Stimulated activated CD4-positive, alpha-beta T cell treated with anti-CD3 and anti-CD28 coated beads, Interleukin-15, amount 100 ng/mL, for 1 hour (primary cell): ENCODE measurements around the gene MYOD1.

Experiments used
- DNase-seq, 2 donors: peaks; one replicate each; pipeline ENCODE4 v3.0.0-alpha.2; 2020; ENCODE audit warnings: low read depth in 1 of 2, low spot score in 1 of 2

Gene MYOD1

DNA sequence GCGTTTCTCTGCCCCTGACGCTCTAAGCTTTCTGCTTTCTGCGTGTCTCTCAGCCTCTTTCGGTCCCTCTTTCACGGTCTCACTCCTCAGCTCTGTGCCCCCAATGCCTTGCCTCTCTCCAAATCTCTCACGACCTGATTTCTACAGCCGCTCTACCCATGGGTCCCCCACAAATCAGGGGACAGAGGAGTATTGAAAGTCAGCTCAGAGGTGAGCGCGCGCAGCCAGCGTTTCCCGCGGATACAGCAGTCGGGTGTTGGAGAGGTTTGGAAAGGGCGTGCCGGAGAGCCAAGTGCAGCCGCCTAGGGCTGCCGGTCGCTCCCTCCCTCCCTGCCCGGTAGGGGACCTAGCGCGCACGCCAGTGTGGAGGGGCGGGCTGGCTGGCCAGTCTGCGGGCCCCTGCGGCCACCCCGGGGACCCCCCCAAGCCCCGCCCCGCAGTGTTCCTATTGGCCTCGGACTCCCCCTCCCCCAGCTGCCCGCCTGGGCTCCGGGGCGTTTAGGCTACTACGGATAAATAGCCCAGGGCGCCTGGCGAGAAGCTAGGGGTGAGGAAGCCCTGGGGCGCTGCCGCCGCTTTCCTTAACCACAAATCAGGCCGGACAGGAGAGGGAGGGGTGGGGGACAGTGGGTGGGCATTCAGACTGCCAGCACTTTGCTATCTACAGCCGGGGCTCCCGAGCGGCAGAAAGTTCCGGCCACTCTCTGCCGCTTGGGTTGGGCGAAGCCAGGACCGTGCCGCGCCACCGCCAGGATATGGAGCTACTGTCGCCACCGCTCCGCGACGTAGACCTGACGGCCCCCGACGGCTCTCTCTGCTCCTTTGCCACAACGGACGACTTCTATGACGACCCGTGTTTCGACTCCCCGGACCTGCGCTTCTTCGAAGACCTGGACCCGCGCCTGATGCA lies at the start of gene MYOD1:
Gene MYOD1, plus strand, starts transcription at position 544 of the 910 bp plus-strand sequence. Its CDS starts 212 bp downstream, at position 756.
- DNase-seq, result no peak

- no peak for DNase-seq
Measured at GRCh38 chr11:17672469-17672868, 46.9 kb upstream of the MYOD1 start.

DNA sequence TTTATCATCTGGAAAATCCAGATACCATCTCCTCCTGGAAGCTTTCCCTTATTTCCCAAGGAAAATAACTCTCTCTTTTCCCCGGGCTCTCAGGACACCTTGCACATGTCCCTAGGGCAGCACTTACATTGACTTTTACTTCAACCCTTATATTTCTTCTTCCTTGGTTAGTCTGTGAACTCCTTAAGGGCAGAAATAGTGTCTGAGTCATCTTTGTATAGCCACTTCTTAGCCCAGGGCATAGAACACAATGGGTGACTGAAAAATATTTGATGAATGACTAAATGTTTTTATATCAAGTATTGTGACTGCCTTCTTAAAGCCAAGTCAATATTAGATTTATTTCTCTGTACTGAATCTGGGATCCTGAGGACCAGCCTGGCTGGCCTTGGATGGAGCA lies 45.4 kb upstream of the MYOD1 start:
- DNase-seq, result no peak

DNA sequence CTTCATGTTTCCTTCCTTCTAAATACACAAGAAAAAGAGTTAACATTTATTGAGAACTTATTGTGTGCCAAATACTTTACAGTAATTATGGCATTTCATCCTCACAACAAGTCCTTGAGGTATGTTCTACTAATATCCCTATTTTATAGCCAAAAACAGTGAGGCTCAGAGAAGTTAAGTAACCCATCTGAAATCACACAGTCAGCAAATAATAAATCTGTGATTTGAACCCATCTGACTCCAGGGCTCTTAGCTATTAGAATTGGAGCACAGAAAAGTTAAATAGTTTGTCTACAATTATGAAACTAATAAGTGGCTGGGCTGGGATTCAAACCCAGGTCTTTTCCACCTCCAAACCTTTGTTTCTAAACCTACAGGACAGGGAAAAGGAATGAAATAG lies 36.5 kb upstream of the MYOD1 start:
- no peak for DNase-seq

- DNase-seq, result no peak
Measured at GRCh38 chr11:17683377-17684161, 35.8 kb upstream of the MYOD1 start.

DNA sequence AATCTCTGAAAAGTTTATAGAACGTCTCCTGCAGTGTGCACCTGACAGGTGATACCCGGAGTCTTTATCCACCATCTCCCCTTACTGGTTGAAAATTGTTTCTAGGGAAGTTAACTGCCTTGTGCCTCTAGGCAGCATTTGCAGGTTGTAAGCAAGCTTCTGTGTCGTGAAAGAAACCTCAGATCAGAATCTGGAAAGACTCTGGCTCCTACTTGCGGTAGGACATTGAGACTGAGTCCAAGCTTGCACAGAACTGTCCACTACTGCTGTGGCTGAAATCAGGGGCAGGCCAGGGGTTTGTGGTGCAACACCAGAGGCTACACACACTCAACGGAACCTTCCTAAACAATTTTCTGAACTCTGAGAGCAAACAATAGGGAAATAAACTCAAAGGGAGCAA lies 34.8 kb upstream of the MYOD1 start:
- no peak for DNase-seq

DNA sequence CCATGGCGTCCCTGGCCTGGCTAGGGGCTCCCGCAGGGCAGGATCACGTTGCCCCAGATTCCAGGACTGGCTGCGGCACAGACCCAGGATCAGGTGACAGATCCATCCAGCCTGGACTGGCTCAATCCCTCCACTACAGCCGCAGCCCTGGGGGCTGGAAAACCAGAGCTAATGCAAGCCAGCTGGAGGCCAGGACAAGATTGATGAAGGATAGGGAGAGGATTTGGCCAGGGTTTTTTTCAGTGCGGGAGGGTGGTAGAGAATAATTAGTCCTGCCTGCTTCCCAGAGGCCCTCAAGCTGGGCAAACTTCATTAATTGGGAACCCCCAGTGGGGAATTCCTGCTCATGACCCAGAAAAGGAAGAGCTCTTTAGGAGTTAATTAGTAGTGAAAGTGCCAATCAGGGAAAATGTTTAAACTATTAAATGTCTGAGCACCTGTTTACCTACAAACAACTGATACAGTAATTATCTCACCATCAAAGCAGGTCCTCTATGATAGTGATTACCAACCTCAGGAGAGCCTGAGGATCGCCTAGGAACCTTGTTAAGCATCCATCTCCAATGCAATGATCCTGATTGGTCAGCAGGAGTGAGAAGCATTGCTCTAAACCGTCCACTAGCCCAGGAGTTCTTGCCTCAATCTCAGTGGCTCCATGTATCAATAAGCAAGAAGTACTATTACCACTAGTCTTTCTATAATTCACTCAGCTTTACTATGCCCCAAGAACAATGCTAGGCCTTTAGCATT lies 33.0 kb upstream of the MYOD1 start:
- no peak for DNase-seq

DNA sequence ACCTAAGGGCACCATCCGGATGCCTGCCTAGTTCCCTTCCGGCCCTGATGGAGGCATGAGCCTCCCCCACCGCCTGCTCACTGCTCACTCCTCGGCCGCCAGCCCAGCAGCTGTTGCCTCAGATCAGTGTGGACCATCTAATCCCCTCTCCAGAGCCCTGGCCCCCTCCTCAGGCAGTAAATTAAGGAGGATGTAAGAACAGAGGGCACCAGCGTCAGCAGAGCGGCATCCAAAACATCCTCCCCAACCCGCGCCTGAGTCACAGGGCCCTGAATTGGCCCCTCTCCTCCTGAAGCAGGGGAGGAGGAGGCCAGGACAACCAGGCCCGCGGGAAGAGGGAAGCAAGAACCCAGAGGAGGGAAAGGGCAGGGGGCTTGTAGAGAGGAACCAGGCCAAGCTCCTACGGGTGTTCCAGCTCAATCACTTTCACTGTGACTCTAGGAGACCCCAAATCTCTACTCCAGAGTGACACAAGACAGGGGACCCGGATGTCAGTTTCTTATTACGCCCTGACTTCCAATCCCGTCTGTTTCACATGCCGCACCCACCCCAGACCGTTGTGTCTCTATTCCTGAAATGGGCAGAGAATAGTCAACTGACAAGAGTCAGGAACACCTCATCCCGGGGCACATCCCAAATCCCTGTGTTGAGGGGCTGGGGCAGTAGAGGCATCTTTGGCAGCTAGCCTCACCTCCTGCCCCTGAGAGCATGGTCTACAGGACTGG lies 31.3 kb upstream of the MYOD1 start:
- no peak for DNase-seq

DNA sequence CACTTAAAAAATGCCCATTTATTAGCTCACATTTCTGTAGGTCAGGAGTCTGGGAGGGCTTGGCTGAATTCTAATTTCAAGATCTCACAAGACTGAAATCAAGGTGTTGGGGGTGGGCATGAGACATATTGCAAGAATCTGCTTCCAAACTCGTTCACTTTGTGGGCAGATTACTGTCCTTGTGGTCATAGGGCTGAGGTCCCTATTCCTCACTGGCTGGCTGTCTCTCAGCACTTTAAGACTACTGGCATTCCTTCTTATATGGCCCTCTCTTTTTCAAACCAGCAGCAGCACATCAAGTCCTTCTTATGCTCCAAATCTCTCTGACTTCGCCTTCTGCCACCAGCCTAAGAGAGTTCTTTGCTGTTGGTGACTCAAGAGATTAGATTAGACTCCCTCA lies 27.8 kb upstream of the MYOD1 start:
- DNase-seq, result no peak

DNA sequence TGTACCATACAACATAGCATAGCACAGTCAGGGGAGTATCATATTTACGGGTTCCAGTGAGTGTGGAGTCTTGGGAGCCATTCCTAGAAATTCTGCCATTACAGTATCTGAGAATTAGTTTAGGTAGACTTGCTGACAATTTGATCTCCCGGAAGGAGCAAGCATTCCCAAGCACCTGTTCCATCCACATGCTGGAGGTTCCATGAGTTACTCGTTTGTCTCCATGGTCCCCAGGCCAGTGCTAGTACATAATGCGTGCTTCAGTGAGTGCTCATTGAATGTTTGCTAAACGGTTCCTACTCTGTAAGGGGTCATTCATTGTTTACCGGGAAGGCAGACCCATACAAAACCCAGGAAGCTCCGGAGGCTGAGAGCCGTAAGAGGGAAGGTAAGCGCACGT lies 27.4 kb upstream of the MYOD1 start:
- DNase-seq, result no peak

GRCh38 chr11:17692931-17693330 lies 26.4 kb upstream of the MYOD1 start:
- no peak for DNase-seq

DNA sequence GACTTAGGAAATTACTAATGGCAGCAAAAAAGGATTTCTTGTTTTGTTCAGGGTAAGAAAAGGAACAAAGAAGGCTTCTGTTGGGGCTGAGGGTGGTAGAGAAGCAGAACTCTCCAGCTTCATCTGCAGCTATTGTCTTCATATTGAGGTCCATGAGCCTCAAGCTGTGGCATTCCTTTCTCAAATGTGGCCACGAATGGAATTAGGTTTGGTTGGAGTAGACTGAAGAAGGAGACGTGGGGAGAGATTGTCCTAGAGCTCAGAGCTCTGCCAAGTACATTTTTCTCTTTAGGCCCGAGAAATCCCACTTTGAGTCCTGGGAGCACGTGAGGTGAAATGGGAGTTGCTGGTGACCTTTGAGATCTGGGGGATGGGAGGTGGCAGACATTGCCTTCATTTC lies 25.8 kb upstream of the MYOD1 start:
- no peak for DNase-seq

GRCh38 chr11:17694494-17695110 lies 24.8 kb upstream of the MYOD1 start:
- DNase-seq, result no peak

DNA sequence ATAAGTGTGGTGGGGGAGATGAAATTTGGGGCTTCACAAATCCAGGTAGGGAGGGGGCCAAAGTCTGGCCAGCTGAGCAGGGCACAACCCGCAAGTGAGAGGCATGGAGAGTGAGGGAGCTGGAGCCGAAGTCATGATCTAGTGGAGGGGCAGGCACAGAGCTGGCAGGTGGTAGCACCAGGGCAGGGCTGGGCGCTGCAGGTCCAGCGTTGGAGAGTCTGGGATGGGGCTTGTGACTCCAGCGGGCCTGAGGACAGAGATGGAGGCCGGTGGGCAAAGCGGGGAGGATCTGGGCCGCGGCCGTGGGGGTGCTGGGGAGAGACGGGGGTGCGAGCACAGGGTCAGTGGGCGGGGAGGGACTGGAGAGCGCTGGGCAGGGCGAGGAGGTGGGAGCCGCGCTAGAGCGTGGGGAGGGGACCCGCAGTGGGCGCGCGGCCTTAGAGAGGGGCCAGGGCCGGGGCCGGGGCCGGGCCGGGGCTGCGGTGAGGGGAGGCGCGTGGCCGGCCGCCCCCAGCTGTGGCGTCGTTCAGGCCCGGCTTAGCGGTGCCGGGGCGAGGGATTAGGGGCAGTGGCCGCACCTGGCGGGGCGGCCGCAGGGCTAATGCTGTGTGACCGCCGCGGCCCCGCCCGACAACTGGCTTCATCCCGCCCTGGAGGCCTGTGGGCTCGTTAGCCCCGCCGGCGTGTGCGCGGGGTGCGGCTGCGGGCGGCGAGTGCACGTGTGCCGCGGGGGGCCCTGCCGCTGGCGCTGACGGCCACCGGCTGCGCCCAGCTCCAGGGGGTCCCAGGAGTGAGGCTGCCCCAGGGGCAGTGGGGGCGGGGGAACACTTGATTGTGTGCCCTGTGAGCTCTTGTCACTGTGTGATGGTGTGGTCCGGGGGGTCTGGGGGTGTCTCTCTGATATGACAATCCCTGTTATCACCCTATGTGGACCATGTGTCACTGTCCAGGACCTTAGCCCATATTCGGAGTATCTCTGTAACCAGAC lies 23.6 kb upstream of the MYOD1 start:
- no peak for DNase-seq

DNA sequence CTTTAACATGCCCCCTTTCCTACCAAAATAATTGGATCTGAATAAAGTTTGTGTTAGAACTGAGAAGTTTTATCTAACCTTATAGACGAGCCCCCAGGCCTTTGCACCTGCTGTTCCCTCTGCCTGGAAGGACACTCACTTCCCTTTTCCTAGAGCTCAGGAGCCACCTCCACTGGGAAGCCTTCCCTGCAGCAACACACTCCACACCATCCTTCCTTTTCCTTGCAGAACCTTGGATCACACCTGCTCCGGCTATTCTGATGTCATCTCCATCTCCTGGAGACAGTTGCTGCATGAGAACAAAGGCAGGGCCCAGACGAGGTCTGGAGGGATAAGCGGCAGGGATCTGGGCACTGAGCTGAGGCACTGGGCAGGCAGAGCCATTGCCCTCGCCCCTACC lies 22.6 kb upstream of the MYOD1 start:
- no peak for DNase-seq

DNA sequence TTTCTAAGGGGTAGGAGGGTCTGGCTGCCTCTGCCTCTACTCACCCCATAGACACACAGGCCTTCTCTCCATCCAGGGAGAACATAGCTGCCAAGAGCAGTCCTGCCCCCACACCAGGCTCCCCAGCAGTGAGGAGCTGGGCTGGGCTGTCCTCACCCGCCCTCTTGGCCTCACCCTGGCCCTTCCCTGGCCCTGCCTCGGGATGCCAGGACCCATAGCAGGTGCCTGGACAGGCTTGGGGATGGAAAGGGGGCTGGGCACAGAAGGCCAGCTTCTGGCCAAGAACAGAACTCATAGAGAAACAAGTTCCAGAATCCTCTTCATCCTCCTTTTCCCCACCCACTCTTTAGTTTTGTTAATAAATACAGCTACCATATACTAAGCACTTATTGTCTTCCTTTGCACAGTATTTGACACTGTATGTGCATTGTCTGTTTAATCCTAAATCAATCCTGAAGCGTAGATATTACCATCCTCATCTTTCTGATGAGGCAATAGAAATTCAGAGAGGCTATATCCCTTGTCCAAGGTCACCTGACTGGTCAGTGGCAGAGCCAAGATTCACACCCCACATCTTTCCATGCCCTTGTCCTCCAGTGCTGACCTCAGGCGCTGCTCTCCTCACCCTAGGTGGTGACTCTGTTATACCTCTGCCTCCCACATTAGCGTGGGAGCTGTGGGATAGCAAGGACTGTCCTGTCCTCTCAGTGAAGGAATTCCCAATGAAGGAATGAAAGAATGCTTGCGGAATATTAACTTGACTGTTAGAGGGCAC lies 22.0 kb upstream of the MYOD1 start:
- DNase-seq, result no peak

GRCh38 chr11:17699147-17700114 lies 19.9 kb upstream of the MYOD1 start:
- DNase-seq, result no peak
